Non-pigmented ciliary epithelial cell (primary cell): Measurements from ENCODE around the gene CFAP92.
A peak's percentile ranks its signal among the peaks of the same experiment; 100 is the strongest.

ENCODE experiments used
- DNase-seq: peaks from one replicate; pipeline ENCODE4 v3.0.0-alpha.2; 2010; ENCODE audit warnings: low read depth

The CFAP92 gene

GRCh38 chr3:129007792-129008191, 13.9 kb upstream of the CFAP92 start:
- DNase-seq, result no peak

GRCh38 chr3:129006864-129007263, 13.0 kb upstream of the CFAP92 start:
- no peak for DNase-seq

- DNase-seq, result peak; percentile 6
Measured at GRCh38 chr3:129005526-129006303, 11.8 kb upstream of the CFAP92 start.

- no peak for DNase-seq
Measured at GRCh38 chr3:129004639-129005295, 10.9 kb upstream of the CFAP92 start.

GRCh38 chr3:129003578-129004112, 9.8 kb upstream of the CFAP92 start:
- DNase-seq, result no peak

GRCh38 chr3:129002573-129003569, 9.0 kb upstream of the CFAP92 start:
- DNase-seq, result no peak

- no peak for DNase-seq
Measured at GRCh38 chr3:129001806-129002572, 8.1 kb upstream of the CFAP92 start.

- DNase-seq, result no peak
Measured at GRCh38 chr3:129001101-129001805, 7.4 kb upstream of the CFAP92 start, which contains the start of gene EFCC1. Gene EFCC1 (plus strand): TSS chr3:129001304. CDS start chr3:129001629, 325 bp downstream.

GRCh38 chr3:129000742-129001100, 6.8 kb upstream of the CFAP92 start:
- DNase-seq, result no peak

GRCh38 chr3:128999102-128999501, 5.2 kb upstream of the CFAP92 start:
- DNase-seq, result no peak

GRCh38 chr3:128998561-128998960, 4.7 kb upstream of the CFAP92 start:
- DNase-seq, result no peak

GRCh38 chr3:128997486-128998133, 3.7 kb upstream of the CFAP92 start:
- DNase-seq, result no peak

GRCh38 chr3:128996726-128997125, 2.9 kb upstream of the CFAP92 start:
- DNase-seq, result no peak

GRCh38 chr3:128996200-128996599, 2.3 kb upstream of the CFAP92 start:
- DNase-seq, result no peak

- DNase-seq, result no peak
Measured at GRCh38 chr3:128995737-128996136, 1.9 kb upstream of the CFAP92 start.

GRCh38 chr3:128994581-128995546, 988 bp upstream of the CFAP92 start:
- DNase-seq, result no peak

- no peak for DNase-seq
Measured at GRCh38 chr3:128994173-128994512, 267 bp upstream of the CFAP92 start.

- no peak for DNase-seq
Measured at GRCh38 chr3:128992926-128993460, 883 bp downstream of the CFAP92 start.
